NCI-H69 (cell line): ENCODE results near the gene GIPC1.

Source experiments
- DNase-seq: peaks from one replicate; lab custom pipeline; 2025; lab: John Stamatoyannopoulos, UW

GIPC1 gene

GRCh38 chr19:14434543-14435319, 61.2 kb downstream of the GIPC1 start:
- peak; percentile 15 for DNase-seq

- DNase-seq = peak; percentile 89
Observed at GRCh38 chr19:14433554-14434501, 62.1 kb downstream of the GIPC1 start.

- DNase-seq = peak; percentile 87
Observed at GRCh38 chr19:14432791-14433553, 63.0 kb downstream of the GIPC1 start, which contains the start of gene PKN1. PKN1 (plus strand) TSS chr19:14433306; CDS start chr19:14433522, 216 bp downstream.

GRCh38 chr19:14430712-14431111, 65.2 kb downstream of the GIPC1 start:
- DNase-seq = no peak

GRCh38 chr19:14428882-14429416, 67.0 kb downstream of the GIPC1 start:
- DNase-seq = peak; percentile 35
